ENCODE data around the gene KIAA0586. TPM values are rescaled to one million over a fixed set of nuclear protein-coding genes. Genes with fewer than 3 reads are reported as not detected.

Gene KIAA0586
- total RNA-seq, 6 experiments from 2014 or later = 16.6 to 29.1 (median 26.0) TPM

- TF ChIP-seq, protein P1, sequence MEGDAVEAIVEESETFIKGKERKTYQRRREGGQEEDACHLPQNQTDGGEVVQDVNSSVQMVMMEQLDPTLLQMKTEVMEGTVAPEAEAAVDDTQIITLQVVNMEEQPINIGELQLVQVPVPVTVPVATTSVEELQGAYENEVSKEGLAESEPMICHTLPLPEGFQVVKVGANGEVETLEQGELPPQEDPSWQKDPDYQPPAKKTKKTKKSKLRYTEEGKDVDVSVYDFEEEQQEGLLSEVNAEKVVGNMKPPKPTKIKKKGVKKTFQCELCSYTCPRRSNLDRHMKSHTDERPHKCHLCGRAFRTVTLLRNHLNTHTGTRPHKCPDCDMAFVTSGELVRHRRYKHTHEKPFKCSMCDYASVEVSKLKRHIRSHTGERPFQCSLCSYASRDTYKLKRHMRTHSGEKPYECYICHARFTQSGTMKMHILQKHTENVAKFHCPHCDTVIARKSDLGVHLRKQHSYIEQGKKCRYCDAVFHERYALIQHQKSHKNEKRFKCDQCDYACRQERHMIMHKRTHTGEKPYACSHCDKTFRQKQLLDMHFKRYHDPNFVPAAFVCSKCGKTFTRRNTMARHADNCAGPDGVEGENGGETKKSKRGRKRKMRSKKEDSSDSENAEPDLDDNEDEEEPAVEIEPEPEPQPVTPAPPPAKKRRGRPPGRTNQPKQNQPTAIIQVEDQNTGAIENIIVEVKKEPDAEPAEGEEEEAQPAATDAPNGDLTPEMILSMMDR (IDR thresholded peaks at IDR 0.05) = no peak
- Mint-ChIP-seq H3K4me1 (ENCODE audit: low read depth) (no peaks in the 10 kb centered on the region; the same call in 1 of the 2 replicates), H3K4me3 (no peak overlapping the region), H3K27me3 (ENCODE audit: insufficient read depth) (no peaks in the 10 kb centered on the region), H3K36me3 (ENCODE audit: low read depth) (peaks cover 23% of the 10 kb centered on the region), H3K9me3 (no peaks in the 10 kb centered on the region), H3K27ac (no peak overlapping the region)
- DNase-seq = no peak
These were observed 12.0 kb downstream of the KIAA0586 start for GRCh38 chr14:58439476-58439875.

DNA sequence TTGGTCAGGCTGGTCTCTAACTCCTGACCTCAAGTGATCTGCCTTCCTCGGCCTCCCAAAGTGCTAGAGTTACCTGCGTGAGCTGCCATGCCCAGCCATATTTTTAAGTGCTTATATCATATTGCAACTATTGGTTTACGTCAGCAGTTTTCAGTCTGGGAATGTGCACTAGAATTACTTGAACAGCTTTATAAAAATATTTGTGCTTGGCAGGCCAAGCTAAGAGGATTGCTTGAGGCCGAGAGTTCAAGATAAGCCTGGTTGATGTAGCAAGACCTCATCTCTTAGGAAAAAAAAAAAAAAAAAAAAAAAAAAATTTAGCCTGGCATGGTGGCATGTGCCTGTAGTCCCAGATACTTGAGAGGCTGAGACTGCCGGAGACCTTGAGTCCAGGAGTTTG, 17.1 kb downstream of the KIAA0586 start:
- Mint-ChIP-seq H3K4me1 (ENCODE audit: low read depth) (no peaks in the 10 kb centered on the region), H3K27me3 (ENCODE audit: insufficient read depth) (no peaks in the 10 kb centered on the region), H3K4me3 (no peak overlapping the region), H3K9me3 (no peaks in the 10 kb centered on the region), H3K36me3 (ENCODE audit: low read depth) (peaks cover under 1% of the 10 kb centered on the region), H3K27ac (no peak overlapping the region)
- no peak for DNase-seq
- TF ChIP-seq, protein P1 (IDR thresholded peaks at IDR 0.05) = no peak

DNA sequence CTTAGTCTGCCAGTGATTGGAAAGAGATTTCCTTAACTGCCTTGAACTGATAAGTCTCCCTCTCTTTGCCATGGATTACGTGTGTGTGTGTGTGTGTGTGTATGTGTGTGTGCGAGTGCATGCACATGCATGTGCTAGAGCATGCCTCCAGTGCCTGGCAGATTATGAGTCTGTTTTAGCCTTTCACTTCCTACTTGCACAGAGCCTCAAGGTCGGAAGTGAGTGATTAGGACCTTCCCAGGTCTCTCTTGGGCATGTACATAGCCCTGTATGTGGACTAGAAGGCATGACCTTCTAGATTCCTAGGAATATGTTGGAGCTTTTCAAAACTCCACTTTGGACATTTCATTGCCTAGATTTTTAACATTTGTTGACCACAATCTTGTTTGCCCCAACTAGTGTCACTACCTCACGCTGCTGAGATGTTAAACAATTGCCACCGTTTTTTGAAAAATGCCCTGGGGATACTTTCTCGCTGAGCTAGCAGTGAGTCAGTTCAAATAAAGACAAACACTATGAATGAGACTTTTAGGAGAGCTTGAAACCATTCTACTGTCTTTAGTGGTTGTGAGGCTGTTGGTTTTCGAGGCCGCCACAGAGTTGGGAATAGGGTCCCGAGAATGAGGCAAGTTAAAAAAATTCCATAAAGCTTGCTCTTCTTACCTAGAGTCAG, 28.2 kb downstream of the KIAA0586 start:
- Mint-ChIP-seq H3K4me3 (peak overlapping the region; percentile 36), H3K27ac (peak overlapping the region; percentile 53), H3K9me3 (no peaks in the 10 kb centered on the region), H3K36me3 (ENCODE audit: low read depth) (peaks cover 23% of the 10 kb centered on the region), H3K4me1 (ENCODE audit: low read depth) (peaks cover 22% of the 10 kb centered on the region), H3K27me3 (ENCODE audit: insufficient read depth) (no peaks in the 10 kb centered on the region; the same call in 1 of the 2 replicates)
- TF ChIP-seq, protein P1 (IDR thresholded peaks at IDR 0.05) = no peak
- DNase-seq = peak; percentile 59

DNA sequence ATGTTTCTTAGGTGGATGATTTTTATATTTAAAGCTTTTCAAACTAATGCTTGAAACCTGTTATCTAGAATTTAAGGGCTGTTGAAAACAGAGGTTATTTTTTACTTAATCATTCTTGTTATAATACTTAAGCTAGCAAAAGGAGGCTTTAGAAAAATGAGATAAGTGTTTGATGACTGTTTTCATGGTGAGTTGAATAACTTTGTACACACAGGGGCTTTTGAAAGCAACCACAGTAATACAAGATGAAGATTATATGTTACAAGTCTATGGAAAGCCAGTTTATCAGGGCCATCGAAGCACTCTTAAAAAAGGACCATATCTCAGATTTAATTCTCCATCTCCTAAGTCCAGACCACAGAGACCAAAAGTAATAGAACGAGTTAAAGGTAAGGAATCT, 33.3 kb downstream of the KIAA0586 start:
- Mint-ChIP-seq H3K4me1 (ENCODE audit: low read depth) (peaks cover 15% of the 10 kb centered on the region), H3K36me3 (ENCODE audit: low read depth) (peaks cover 20% of the 10 kb centered on the region), H3K4me3 (no peak overlapping the region), H3K9me3 (no peaks in the 10 kb centered on the region), H3K27me3 (ENCODE audit: insufficient read depth) (no peaks in the 10 kb centered on the region; the same call in 1 of the 2 replicates), H3K27ac (no peak overlapping the region)
- TF ChIP-seq, protein P1 (IDR thresholded peaks at IDR 0.05) = no peak
- DNase-seq = no peak

- H3K36me3 Mint-ChIP-seq (ENCODE audit: low read depth) = peaks cover 20% of the 10 kb centered on the region
- H3K9me3 Mint-ChIP-seq = no peaks in the 10 kb centered on the region
- no peak overlapping the region for H3K4me3 Mint-ChIP-seq
- no peaks in the 10 kb centered on the region for H3K27me3 Mint-ChIP-seq (ENCODE audit: insufficient read depth)
- TF ChIP-seq, protein P1 (IDR thresholded peaks at IDR 0.05) = no peak
- H3K4me1 Mint-ChIP-seq (ENCODE audit: low read depth) = 0 out of 2 replicates have a peak, but pooled peaks cover 6% of the 10 kb centered on the region
- no peak overlapping the region for H3K27ac Mint-ChIP-seq
- no peak for DNase-seq
These were observed 35.6 kb downstream of the KIAA0586 start for GRCh38 chr14:58463147-58463546.
